ENCODE results near the gene NEMF.
"Not testable (repeated sequence)": the region's sequence is repeated elsewhere in the genome, so short reads cannot be mapped to it uniquely, and the experiment has no call there.

The NEMF gene

GRCh38 chr14:49766839-49767238 lies 85.7 kb downstream of the NEMF start:
- Histone ChIP-seq H3K4me1 (ENCODE audit: control insufficient read depth, insufficient read depth, low read length) (peaks cover 7% of the 10 kb centered on the region), H3K9me3 (ENCODE audit: control insufficient read depth, low read length) (no peaks in the 10 kb centered on the region)

GRCh38 chr14:49761839-49762551 lies 90.6 kb downstream of the NEMF start:
- H3K9me3 ChIP-seq (ENCODE audit: control insufficient read depth, low read length): no peaks in the 10 kb centered on the region
- H3K4me1 ChIP-seq (ENCODE audit: control insufficient read depth, insufficient read depth, low read length): no peaks in the 10 kb centered on the region
- H3K36me3 ChIP-seq (ENCODE audit: control insufficient read depth, insufficient read depth, low read length): no peaks in the 10 kb centered on the region
- no peaks in the 10 kb centered on the region for H3K27me3 ChIP-seq (ENCODE audit: control insufficient read depth, insufficient read depth, low read length)
- H3K4me3 ChIP-seq (ENCODE audit: low read length): no peak overlapping the region
- no peak overlapping the region for H3K9ac ChIP-seq (ENCODE audit: low read length)

More at GRCh38 chr14:49766839-49767238, 85.7 kb downstream of the NEMF start:
- H3K27me3 ChIP-seq (ENCODE audit: control insufficient read depth, insufficient read depth, low read length): no peaks in the 10 kb centered on the region
- H3K4me3 ChIP-seq (ENCODE audit: low read length): no peak overlapping the region
- no peaks in the 10 kb centered on the region for H3K36me3 ChIP-seq (ENCODE audit: control insufficient read depth, insufficient read depth, low read length)
- H3K9ac ChIP-seq (ENCODE audit: low read length): peak overlapping the region; percentile 96

- no peaks in the 10 kb centered on the region for H3K9me3 ChIP-seq (ENCODE audit: control insufficient read depth, low read length)
- no peaks in the 10 kb centered on the region for H3K4me1 ChIP-seq (ENCODE audit: control insufficient read depth, insufficient read depth, low read length)
- no peaks in the 10 kb centered on the region for H3K27me3 ChIP-seq (ENCODE audit: control insufficient read depth, insufficient read depth, low read length)
- no peaks in the 10 kb centered on the region for H3K36me3 ChIP-seq (ENCODE audit: control insufficient read depth, insufficient read depth, low read length)
- no peak overlapping the region for H3K9ac ChIP-seq (ENCODE audit: low read length)
- no peak overlapping the region for H3K4me3 ChIP-seq (ENCODE audit: low read length)
Measured at GRCh38 chr14:49755378-49755777, 97.2 kb downstream of the NEMF start.

GRCh38 chr14:49754570-49755097 lies 98.0 kb downstream of the NEMF start:
- Histone ChIP-seq H3K4me1 (ENCODE audit: control insufficient read depth, insufficient read depth, low read length) (no peaks in the 10 kb centered on the region), H3K9me3 (ENCODE audit: control insufficient read depth, low read length) (no peaks in the 10 kb centered on the region), H3K4me3 (ENCODE audit: low read length) (no peak overlapping the region), H3K9ac (ENCODE audit: low read length) (no peak overlapping the region), H3K36me3 (ENCODE audit: control insufficient read depth, insufficient read depth, low read length) (no peaks in the 10 kb centered on the region), H3K27me3 (ENCODE audit: control insufficient read depth, insufficient read depth, low read length) (no peaks in the 10 kb centered on the region)

- H3K9ac ChIP-seq (ENCODE audit: low read length); H3K9me3 ChIP-seq (ENCODE audit: control insufficient read depth, low read length); H3K27me3 ChIP-seq (ENCODE audit: control insufficient read depth, insufficient read depth, low read length); H3K4me1 ChIP-seq (ENCODE audit: control insufficient read depth, insufficient read depth, low read length); H3K4me3 ChIP-seq (ENCODE audit: low read length); H3K36me3 ChIP-seq (ENCODE audit: control insufficient read depth, insufficient read depth, low read length): not testable (repeated sequence)
Measured at GRCh38 chr14:49746476-49746875, 106.1 kb downstream of the NEMF start.

- no peak overlapping the region for H3K9ac ChIP-seq (ENCODE audit: low read length)
- no peaks in the 10 kb centered on the region for H3K27me3 ChIP-seq (ENCODE audit: control insufficient read depth, insufficient read depth, low read length)
- H3K36me3 ChIP-seq (ENCODE audit: control insufficient read depth, insufficient read depth, low read length): no peaks in the 10 kb centered on the region
- H3K9me3 ChIP-seq (ENCODE audit: control insufficient read depth, low read length): no peaks in the 10 kb centered on the region
- no peaks in the 10 kb centered on the region for H3K4me1 ChIP-seq (ENCODE audit: control insufficient read depth, insufficient read depth, low read length)
- H3K4me3 ChIP-seq (ENCODE audit: low read length): no peak overlapping the region
Measured at GRCh38 chr14:49745191-49745590, 107.4 kb downstream of the NEMF start.

GRCh38 chr14:49735669-49736068 lies 116.9 kb downstream of the NEMF start:
- H3K9me3 ChIP-seq (ENCODE audit: control insufficient read depth, low read length); H3K4me3 ChIP-seq (ENCODE audit: low read length); H3K4me1 ChIP-seq (ENCODE audit: control insufficient read depth, insufficient read depth, low read length); H3K36me3 ChIP-seq (ENCODE audit: control insufficient read depth, insufficient read depth, low read length); H3K27me3 ChIP-seq (ENCODE audit: control insufficient read depth, insufficient read depth, low read length); H3K9ac ChIP-seq (ENCODE audit: low read length): not testable (repeated sequence)

GRCh38 chr14:49733836-49734235 lies 118.8 kb downstream of the NEMF start:
- Histone ChIP-seq H3K36me3 (ENCODE audit: control insufficient read depth, insufficient read depth, low read length) (no peaks in the 10 kb centered on the region), H3K9me3 (ENCODE audit: control insufficient read depth, low read length) (no peaks in the 10 kb centered on the region), H3K4me1 (ENCODE audit: control insufficient read depth, insufficient read depth, low read length) (no peaks in the 10 kb centered on the region), H3K27me3 (ENCODE audit: control insufficient read depth, insufficient read depth, low read length) (no peaks in the 10 kb centered on the region), H3K9ac (ENCODE audit: low read length) (no peak overlapping the region), H3K4me3 (ENCODE audit: low read length) (no peak overlapping the region)

GRCh38 chr14:49732896-49733295 lies 119.7 kb downstream of the NEMF start:
- Histone ChIP-seq H3K9me3 (ENCODE audit: control insufficient read depth, low read length) (no peaks in the 10 kb centered on the region), H3K4me3 (ENCODE audit: low read length) (no peak overlapping the region), H3K4me1 (ENCODE audit: control insufficient read depth, insufficient read depth, low read length) (no peaks in the 10 kb centered on the region), H3K27me3 (ENCODE audit: control insufficient read depth, insufficient read depth, low read length) (no peaks in the 10 kb centered on the region), H3K9ac (ENCODE audit: low read length) (no peak overlapping the region), H3K36me3 (ENCODE audit: control insufficient read depth, insufficient read depth, low read length) (no peaks in the 10 kb centered on the region)
